ENCODE measurements around the gene NR1H3.

NR1H3 gene

GRCh38 chr11:47234669-47235100, 23.1 kb upstream of the NR1H3 start:
- no peak overlapping the region for H3K27ac ChIP-seq (replicated peaks)
- H3K4me3 ChIP-seq (replicated peaks; ENCODE audit: insufficient read depth, low read length) = no peak overlapping the region
- H3K27me3 ChIP-seq (ENCODE audit: insufficient read depth, poor library complexity, severe bottlenecking) = no peaks in the 10 kb centered on the region
- no peak for DNase-seq (ENCODE audit: low read depth in 1 of 2, low spot score in 1 of 2)
- TF ChIP-seq SPI1 (IDR thresholded peaks at IDR 0.05; ENCODE audit: borderline replicate concordance, low read depth) (no peak), REST (IDR thresholded peaks at IDR 0.05; ENCODE audit: insufficient replicate concordance, low read depth) (no peak), POLR2AphosphoS5 (IDR thresholded peaks at IDR 0.05; ENCODE audit: low read depth) (no peak), CTCF (IDR thresholded peaks at IDR 0.05; ENCODE audit: insufficient read depth, low read length) (no peak), GABPA (IDR thresholded peaks at IDR 0.05; ENCODE audit: low read depth) (no peak)

GRCh38 chr11:47235163-47235562, 22.6 kb upstream of the NR1H3 start:
- Histone ChIP-seq H3K27me3 (ENCODE audit: insufficient read depth, poor library complexity, severe bottlenecking) (no peaks in the 10 kb centered on the region), H3K27ac (replicated peaks) (no peak overlapping the region), H3K4me3 (replicated peaks; ENCODE audit: insufficient read depth, low read length) (no peak overlapping the region)
- no peak for DNase-seq (ENCODE audit: low read depth in 1 of 2, low spot score in 1 of 2)
- no peak for TF ChIP-seq REST (IDR thresholded peaks at IDR 0.05; ENCODE audit: insufficient replicate concordance, low read depth)
- TF ChIP-seq CTCF (IDR thresholded peaks at IDR 0.05; ENCODE audit: insufficient read depth, low read length) = no peak
- TF ChIP-seq POLR2AphosphoS5 (IDR thresholded peaks at IDR 0.05; ENCODE audit: low read depth) = no peak
- no peak for TF ChIP-seq SPI1 (IDR thresholded peaks at IDR 0.05; ENCODE audit: borderline replicate concordance, low read depth)
- TF ChIP-seq GABPA (IDR thresholded peaks at IDR 0.05; ENCODE audit: low read depth) = no peak

GRCh38 chr11:47236482-47236881, 21.3 kb upstream of the NR1H3 start:
- TF ChIP-seq GABPA (IDR thresholded peaks at IDR 0.05; ENCODE audit: low read depth) (no peak), POLR2AphosphoS5 (IDR thresholded peaks at IDR 0.05; ENCODE audit: low read depth) (no peak), SPI1 (IDR thresholded peaks at IDR 0.05; ENCODE audit: borderline replicate concordance, low read depth) (no peak), CTCF (IDR thresholded peaks at IDR 0.05; ENCODE audit: insufficient read depth, low read length) (no peak), REST (IDR thresholded peaks at IDR 0.05; ENCODE audit: insufficient replicate concordance, low read depth) (no peak)

More at GRCh38 chr11:47236482-47236881, 21.3 kb upstream of the NR1H3 start:
- H3K4me3 ChIP-seq (replicated peaks; ENCODE audit: insufficient read depth, low read length) = no peak overlapping the region
- no peak for DNase-seq (ENCODE audit: low read depth in 1 of 2, low spot score in 1 of 2)
- no peaks in the 10 kb centered on the region for H3K27me3 ChIP-seq (ENCODE audit: insufficient read depth, poor library complexity, severe bottlenecking)
- H3K27ac ChIP-seq (replicated peaks) = no peak overlapping the region

All from HL-60 (cell line).